ENCODE data around the gene CD79B.
A peak's percentile ranks its signal among the peaks of the same experiment; 100 is the strongest.
"Not testable (repeated sequence)": the region's sequence is repeated elsewhere in the genome, so short reads cannot be mapped to it uniquely, and the experiment has no call there.

The CD79B gene

GRCh38 chr17:63930951-63931575 is 1.1 kb downstream of the CD79B start:
- peak; percentile 35 for DNase-seq (ENCODE audit: low read depth)

GRCh38 chr17:63929860-63930766 is 2.0 kb downstream of the CD79B start:
- DNase-seq (ENCODE audit: low read depth): no peak

GRCh38 chr17:63928966-63929695 is 3.0 kb downstream of the CD79B start:
- no peak for DNase-seq (ENCODE audit: low read depth)

- no peak for DNase-seq (ENCODE audit: low read depth)
Observed at GRCh38 chr17:63928172-63928666, 3.9 kb downstream of the CD79B start.

GRCh38 chr17:63927464-63928171 is 4.5 kb downstream of the CD79B start:
- no peak for DNase-seq (ENCODE audit: low read depth)

- DNase-seq (ENCODE audit: low read depth): no peak
Observed at GRCh38 chr17:63926164-63926563, 6.0 kb downstream of the CD79B start.

- DNase-seq (ENCODE audit: low read depth): no peak
Observed at GRCh38 chr17:63925615-63926014, 6.5 kb downstream of the CD79B start.

- not testable (repeated sequence) for DNase-seq (ENCODE audit: low read depth)
Observed at GRCh38 chr17:63922402-63922801, 9.7 kb downstream of the CD79B start.

- DNase-seq (ENCODE audit: low read depth): not testable (repeated sequence)
Observed at GRCh38 chr17:63920779-63921178, 11.4 kb downstream of the CD79B start.

GRCh38 chr17:63920050-63920449 is 12.1 kb downstream of the CD79B start:
- DNase-seq (ENCODE audit: low read depth): not testable (repeated sequence)

GRCh38 chr17:63919311-63919723 is 12.8 kb downstream of the CD79B start:
- DNase-seq (ENCODE audit: low read depth): peak; percentile 72

GRCh38 chr17:63918789-63919305 is 13.3 kb downstream of the CD79B start, which contains the start of gene GH1:
Gene GH1, minus strand, starts transcription at chr17:63918839. Its CDS starts 63 bp downstream, at chr17:63918776.
- DNase-seq (ENCODE audit: low read depth): not testable (repeated sequence)

- DNase-seq (ENCODE audit: low read depth): no peak
Observed at GRCh38 chr17:63918305-63918704, 13.8 kb downstream of the CD79B start.

- DNase-seq (ENCODE audit: low read depth): no peak
Observed at GRCh38 chr17:63917646-63918045, 14.5 kb downstream of the CD79B start.

- not testable (repeated sequence) for DNase-seq (ENCODE audit: low read depth)
Observed at GRCh38 chr17:63917206-63917605, 14.9 kb downstream of the CD79B start.

GRCh38 chr17:63916566-63917185 is 15.5 kb downstream of the CD79B start:
- no peak for DNase-seq (ENCODE audit: low read depth)

GRCh38 chr17:63915753-63916152 is 16.4 kb downstream of the CD79B start:
- DNase-seq (ENCODE audit: low read depth): not testable (repeated sequence)

GRCh38 chr17:63914471-63914870 is 17.7 kb downstream of the CD79B start:
- DNase-seq (ENCODE audit: low read depth): no peak

GRCh38 chr17:63911657-63912100 is 20.5 kb downstream of the CD79B start:
- DNase-seq (ENCODE audit: low read depth): peak; percentile 54

- no peak for DNase-seq (ENCODE audit: low read depth)
Observed at GRCh38 chr17:63911041-63911635, 21.0 kb downstream of the CD79B start, which contains the start of gene CSHL1. Gene CSHL1, minus strand, starts transcription at chr17:63911258. Its CDS starts 62 bp downstream, at chr17:63911196.
